ENCODE measurements around the gene GREM1.

GRCh38 chr15:32784581-32784980 lies 66.8 kb downstream of the GREM1 start:
- TF ChIP-seq CTCF (IDR thresholded peaks at IDR 0.05) (no peak), POLR2A (IDR thresholded peaks at IDR 0.05) (no peak)
